ENCODE measurements around the gene MBOAT2. TPM values are rescaled to one million over a fixed set of nuclear protein-coding genes. Genes with fewer than 3 reads are reported as not detected.

The MBOAT2 gene
- total and polyA plus RNA-seq, 2 of the 13 experiments (the other 11 are each of a cell fraction or from before 2014, with no cell fraction given) = 0.11 to 0.36 TPM

- TF ChIP-seq CTCF (CRISPR knock-in tag; IDR thresholded peaks at IDR 0.05) (peak; percentile 69), CREM (IDR thresholded peaks at IDR 0.05) (0 out of 2 replicates have a peak, but pooled peaks have one; percentile 13), CREM (CRISPR knock-in tag; IDR thresholded peaks at IDR 0.05) (no peak)
These were observed 130.6 kb downstream of the MBOAT2 start (continued) for GRCh38 chr2:8872821-8873432.

- Histone ChIP-seq H3K27ac (ENCODE audit: extremely low read length, insufficient read depth, low read length) (no peak overlapping the region), H2AFZ (ENCODE audit: low read length) (no peak overlapping the region), H4K20me1 (ENCODE audit: insufficient read depth, low read length) (no peaks in the 10 kb centered on the region), H3K9ac (ENCODE audit: insufficient read depth, low read depth, low read length) (no peak overlapping the region), H3K36me3 (replicated peaks in 1 of 2; ENCODE audit: control insufficient read depth in 1 of 2, insufficient read depth in 2 of 2, low read length in 2 of 2) (no peaks in the 10 kb centered on the region), H3K27me3 (ENCODE audit: control insufficient read depth in 1 of 2, insufficient read depth in 2 of 2, low read length in 2 of 2) (peaks cover 0 to 5% of the 10 kb centered on the region in 2 experiments; a peak in 2 of 5 replicates), H3K4me3 (replicated peaks in 1 of 3; ENCODE audit: insufficient read depth in 1 of 3, low read depth in 2 of 3, low read length in 3 of 3) (no peak overlapping the region), H3K79me2 (ENCODE audit: insufficient read depth, low read length) (no peaks in the 10 kb centered on the region), H3K4me1 (ENCODE audit: insufficient read depth, low read length) (no peaks in the 10 kb centered on the region), H3K4me2 (ENCODE audit: low read depth, low read length) (no peak overlapping the region), H3K9me3 (ENCODE audit: low read length) (no peaks in the 10 kb centered on the region)
- no TSS peak for BruUV-seq (replicated peaks)
- TF ChIP-seq RFXAP (CRISPR knock-in tag; IDR thresholded peaks at IDR 0.05; ENCODE audit: borderline replicate concordance) = no peak
- no peak for TF ChIP-seq MAFG (CRISPR knock-in tag; IDR thresholded peaks at IDR 0.05)
- no peak for TF ChIP-seq ZNF713 (CRISPR knock-in tag; IDR thresholded peaks at IDR 0.05)
- TF ChIP-seq, protein P1, sequence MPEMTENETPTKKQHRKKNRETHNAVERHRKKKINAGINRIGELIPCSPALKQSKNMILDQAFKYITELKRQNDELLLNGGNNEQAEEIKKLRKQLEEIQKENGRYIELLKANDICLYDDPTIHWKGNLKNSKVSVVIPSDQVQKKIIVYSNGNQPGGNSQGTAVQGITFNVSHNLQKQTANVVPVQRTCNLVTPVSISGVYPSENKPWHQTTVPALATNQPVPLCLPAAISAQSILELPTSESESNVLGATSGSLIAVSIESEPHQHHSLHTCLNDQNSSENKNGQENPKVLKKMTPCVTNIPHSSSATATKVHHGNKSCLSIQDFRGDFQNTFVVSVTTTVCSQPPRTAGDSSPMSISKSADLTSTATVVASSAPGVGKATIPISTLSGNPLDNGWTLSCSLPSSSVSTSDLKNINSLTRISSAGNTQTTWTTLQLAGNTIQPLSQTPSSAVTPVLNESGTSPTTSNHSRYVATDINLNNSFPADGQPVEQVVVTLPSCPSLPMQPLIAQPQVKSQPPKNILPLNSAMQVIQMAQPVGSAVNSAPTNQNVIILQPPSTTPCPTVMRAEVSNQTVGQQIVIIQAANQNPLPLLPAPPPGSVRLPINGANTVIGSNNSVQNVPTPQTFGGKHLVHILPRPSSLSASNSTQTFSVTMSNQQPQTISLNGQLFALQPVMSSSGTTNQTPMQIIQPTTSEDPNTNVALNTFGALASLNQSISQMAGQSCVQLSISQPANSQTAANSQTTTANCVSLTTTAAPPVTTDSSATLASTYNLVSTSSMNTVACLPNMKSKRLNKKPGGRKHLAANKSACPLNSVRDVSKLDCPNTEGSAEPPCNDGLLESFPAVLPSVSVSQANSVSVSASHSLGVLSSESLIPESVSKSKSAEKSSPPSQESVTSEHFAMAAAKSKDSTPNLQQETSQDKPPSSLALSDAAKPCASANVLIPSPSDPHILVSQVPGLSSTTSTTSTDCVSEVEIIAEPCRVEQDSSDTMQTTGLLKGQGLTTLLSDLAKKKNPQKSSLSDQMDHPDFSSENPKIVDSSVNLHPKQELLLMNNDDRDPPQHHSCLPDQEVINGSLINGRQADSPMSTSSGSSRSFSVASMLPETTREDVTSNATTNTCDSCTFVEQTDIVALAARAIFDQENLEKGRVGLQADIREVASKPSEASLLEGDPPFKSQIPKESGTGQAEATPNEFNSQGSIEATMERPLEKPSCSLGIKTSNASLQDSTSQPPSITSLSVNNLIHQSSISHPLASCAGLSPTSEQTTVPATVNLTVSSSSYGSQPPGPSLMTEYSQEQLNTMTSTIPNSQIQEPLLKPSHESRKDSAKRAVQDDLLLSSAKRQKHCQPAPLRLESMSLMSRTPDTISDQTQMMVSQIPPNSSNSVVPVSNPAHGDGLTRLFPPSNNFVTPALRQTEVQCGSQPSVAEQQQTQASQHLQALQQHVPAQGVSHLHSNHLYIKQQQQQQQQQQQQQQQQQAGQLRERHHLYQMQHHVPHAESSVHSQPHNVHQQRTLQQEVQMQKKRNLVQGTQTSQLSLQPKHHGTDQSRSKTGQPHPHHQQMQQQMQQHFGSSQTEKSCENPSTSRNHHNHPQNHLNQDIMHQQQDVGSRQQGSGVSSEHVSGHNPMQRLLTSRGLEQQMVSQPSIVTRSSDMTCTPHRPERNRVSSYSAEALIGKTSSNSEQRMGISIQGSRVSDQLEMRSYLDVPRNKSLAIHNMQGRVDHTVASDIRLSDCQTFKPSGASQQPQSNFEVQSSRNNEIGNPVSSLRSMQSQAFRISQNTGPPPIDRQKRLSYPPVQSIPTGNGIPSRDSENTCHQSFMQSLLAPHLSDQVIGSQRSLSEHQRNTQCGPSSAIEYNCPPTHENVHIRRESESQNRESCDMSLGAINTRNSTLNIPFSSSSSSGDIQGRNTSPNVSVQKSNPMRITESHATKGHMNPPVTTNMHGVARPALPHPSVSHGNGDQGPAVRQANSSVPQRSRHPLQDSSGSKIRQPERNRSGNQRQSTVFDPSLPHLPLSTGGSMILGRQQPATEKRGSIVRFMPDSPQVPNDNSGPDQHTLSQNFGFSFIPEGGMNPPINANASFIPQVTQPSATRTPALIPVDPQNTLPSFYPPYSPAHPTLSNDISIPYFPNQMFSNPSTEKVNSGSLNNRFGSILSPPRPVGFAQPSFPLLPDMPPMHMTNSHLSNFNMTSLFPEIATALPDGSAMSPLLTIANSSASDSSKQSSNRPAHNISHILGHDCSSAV (CRISPR knock-in tag; IDR thresholded peaks at IDR 0.05; ENCODE audit: borderline replicate concordance) = no peak
- ChIA-PET CTCF (ENCODE audit: low intra/inter-chr PET ratio, low total read pairs) (no interaction called here), POLR2A (no interaction called here)
- FAIRE-seq = no peak
- no peak for ATAC-seq
- WGBS (ENCODE audit: low lambda C conversion rate) = 35% methylated on average over 2 of the region's 2 CpGs
- in situ Hi-C loops (cut with HindIII; ENCODE audit: extremely low pct_ligation_motif_present, low pct_unique_long_range_greater_than_20kb) (loop anchor here (10.0 kb wide), 1 partner anchor 114 kb away; no protein-coding TSS in a partner anchor), intact Hi-C loops (cut with micrococcal nuclease; ENCODE audit: unreplicated experiment) (no loop called here)
- DNase-seq (ENCODE audit: low spot score) = no peak
These were observed 133.0 kb downstream of the MBOAT2 start for GRCh38 chr2:8870441-8870840.

All from HepG2 (cell line).